ENCODE data around the gene ST3GAL5.

- TF ChIP-seq YY1 (IDR thresholded peaks at IDR 0.05; ENCODE audit: insufficient read depth, insufficient read length) (no peak), SUZ12 (IDR thresholded peaks at IDR 0.05; ENCODE audit: extremely low read depth, insufficient read depth, insufficient read length) (no peak), ZNF274 (IDR thresholded peaks at IDR 0.05; ENCODE audit: low read depth, low read length) (no peak)
Measured at GRCh38 chr2:85926526-85926925, 37.7 kb upstream of the ST3GAL5 start.
